Testis (tissue), 2 donors: ENCODE results near the gene CCDC97.

Experiments
- POLR2A ChIP-seq: fragments of 450-650 bp; IDR thresholded peaks from one replicate; pipeline ENCODE4 v1.6.1; 2017; ENCODE audit warnings: antibody characterized with exemption, mild to moderate bottlenecking, moderate library complexity
- TF ChIP-seq, protein P1 (sequence below), 3 experiments: fragments of 450-650 bp in 2 of 3; fragments of 200-600 bp in 1 of 3; sonication (generic) in 1 of 3; IDR thresholded peaks; one replicate each; pipeline ENCODE4 v1.5.1; 2016 to 2019; ENCODE audit warnings: antibody characterized with exemption in 3 of 3, mild to moderate bottlenecking in 2 of 3, moderate library complexity in 1 of 3

DNA sequence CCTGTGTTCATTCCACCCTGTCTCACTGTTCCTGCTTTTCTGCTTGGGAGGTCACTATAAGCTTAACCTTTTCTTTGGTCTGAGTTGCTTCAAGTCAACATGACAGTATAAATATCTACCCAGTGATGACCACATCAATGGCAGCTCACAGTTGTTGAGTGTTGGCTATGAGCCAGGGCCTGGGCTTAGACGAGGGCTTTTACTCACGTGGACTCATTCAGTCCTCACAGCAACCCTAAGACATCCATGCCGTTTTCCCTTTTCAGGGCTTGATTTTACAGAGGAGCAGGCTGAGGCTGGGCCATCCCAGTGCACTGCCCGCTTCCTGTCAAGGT is 10.2 kb upstream of the CCDC97 start:
- TF ChIP-seq, protein P1, sequence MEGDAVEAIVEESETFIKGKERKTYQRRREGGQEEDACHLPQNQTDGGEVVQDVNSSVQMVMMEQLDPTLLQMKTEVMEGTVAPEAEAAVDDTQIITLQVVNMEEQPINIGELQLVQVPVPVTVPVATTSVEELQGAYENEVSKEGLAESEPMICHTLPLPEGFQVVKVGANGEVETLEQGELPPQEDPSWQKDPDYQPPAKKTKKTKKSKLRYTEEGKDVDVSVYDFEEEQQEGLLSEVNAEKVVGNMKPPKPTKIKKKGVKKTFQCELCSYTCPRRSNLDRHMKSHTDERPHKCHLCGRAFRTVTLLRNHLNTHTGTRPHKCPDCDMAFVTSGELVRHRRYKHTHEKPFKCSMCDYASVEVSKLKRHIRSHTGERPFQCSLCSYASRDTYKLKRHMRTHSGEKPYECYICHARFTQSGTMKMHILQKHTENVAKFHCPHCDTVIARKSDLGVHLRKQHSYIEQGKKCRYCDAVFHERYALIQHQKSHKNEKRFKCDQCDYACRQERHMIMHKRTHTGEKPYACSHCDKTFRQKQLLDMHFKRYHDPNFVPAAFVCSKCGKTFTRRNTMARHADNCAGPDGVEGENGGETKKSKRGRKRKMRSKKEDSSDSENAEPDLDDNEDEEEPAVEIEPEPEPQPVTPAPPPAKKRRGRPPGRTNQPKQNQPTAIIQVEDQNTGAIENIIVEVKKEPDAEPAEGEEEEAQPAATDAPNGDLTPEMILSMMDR (IDR thresholded peaks at IDR 0.05) = no peak
- no peak for TF ChIP-seq POLR2A
